CD4-positive, alpha-beta memory T cell (primary cell): ENCODE results near the gene TMEM134. TPM values are rescaled to one million over a fixed set of nuclear protein-coding genes. Genes with fewer than 3 reads are reported as not detected.

Experiments
- CTCF ChIA-PET: fragments of 350-600 bp; sonication (Branson Sonifier 250); formaldehyde crosslinking; loops from one replicate; lab custom pipeline; 2021; ENCODE audit warnings: inconsistent platforms; ENCODE audit not compliant: partially characterized antibody; lab: Charles Lee
- POLR2A ChIA-PET: fragments of 350-600 bp; sonication (Branson Sonifier 250); formaldehyde crosslinking; loops from one replicate; lab custom pipeline; 2021; ENCODE audit not compliant: partially characterized antibody; lab: Charles Lee
- DNase-seq, 5 donors: peaks; one replicate each; pipeline versions ENCODE4 v3.0.0 to v3.0.0-alpha.2; 2020 to 2022; ENCODE audit warnings: mixed read lengths in 1 of 5
- H3K27ac ChIP-seq: one replicate; pipeline ENCODE4 v1.7.0; 2013; ENCODE audit warnings: low read depth, low read length
- H3K27me3 ChIP-seq: 2 replicates; pipeline ENCODE4 v1.7.0; 2013; ENCODE audit warnings: mild to moderate bottlenecking, low read length, moderate library complexity; ENCODE audit not compliant: insufficient read depth
- H3K36me3 ChIP-seq: 2 replicates; pipeline ENCODE4 v1.7.0; 2013; ENCODE audit warnings: mild to moderate bottlenecking, low read length, moderate library complexity; ENCODE audit not compliant: insufficient read depth
- H3K4me1 ChIP-seq: 2 replicates; pipeline ENCODE4 v1.7.0; 2013; ENCODE audit warnings: mild to moderate bottlenecking, low read length, moderate library complexity; ENCODE audit not compliant: insufficient read depth
- H3K4me3 ChIP-seq, 2 donors: one replicate each; pipeline ENCODE4 v1.7.0; 2013; ENCODE audit warnings: low read length in 2 of 2, mild to moderate bottlenecking in 1 of 2
- H3K9me3 ChIP-seq, 2 donors: one replicate each; pipeline ENCODE4 v1.7.0; 2013; ENCODE audit warnings: low read length in 2 of 2, control low read depth in 1 of 2; ENCODE audit not compliant: control insufficient read depth in 1 of 2
- H3K27ac Mint-ChIP-seq, 7 donors: one replicate each; pipeline ENCODE4 v1.8.0; 2020 to 2021; ENCODE audit warnings: mixed read lengths in 7 of 7, mild to moderate bottlenecking in 6 of 7, inconsistent platforms in 3 of 7, moderate library complexity in 3 of 7
- H3K27me3 Mint-ChIP-seq, 2 donors: one replicate each; pipeline ENCODE4 v1.8.0; 2020 to 2021; ENCODE audit warnings: mixed read lengths in 2 of 2
- H3K36me3 Mint-ChIP-seq, 2 donors: one replicate each; pipeline ENCODE4 v1.8.0; 2020 to 2021; ENCODE audit warnings: mixed read lengths in 2 of 2, inconsistent platforms in 1 of 2, mild to moderate bottlenecking in 1 of 2
- H3K4me1 Mint-ChIP-seq, 4 donors: one replicate each; pipeline ENCODE4 v1.8.0; 2020 to 2021; ENCODE audit warnings: mixed read lengths in 4 of 4, mild to moderate bottlenecking in 1 of 4
- H3K4me3 Mint-ChIP-seq, 8 donors: one replicate each; pipeline ENCODE4 v1.8.0; 2020 to 2021; ENCODE audit warnings: mixed read lengths in 8 of 8, mild to moderate bottlenecking in 7 of 8, moderate library complexity in 6 of 8, inconsistent platforms in 3 of 8
- H3K9me3 Mint-ChIP-seq, 8 donors: one replicate each; pipeline ENCODE4 v1.8.0; 2020 to 2021; ENCODE audit warnings: mixed read lengths in 8 of 8, mild to moderate bottlenecking in 5 of 8, inconsistent platforms in 3 of 8, moderate library complexity in 1 of 8
- intact Hi-C: fragments of 100-400 bp; cut with micrococcal nuclease; formaldehyde crosslinking; loops from one replicate; pipeline ENCODE4 v1.15.1; 2023
- polyA plus RNA-seq, 2 donors: library from polyadenylated mRNA; unstranded; fragments of 300-500 nt; fragmentation: Illumina TruSeq; gene quantifications; one replicate each; pipeline ENCODE4 v1.2.3, GENCODE V29; 2021
- total RNA-seq, 2 experiments: library from RNA; stranded (reverse); gene quantifications; one replicate each; pipeline ENCODE4 v1.2.3, GENCODE V29; 2021

Gene TMEM134
- total and polyA plus RNA-seq, 4 experiments from 2014 or later, result 90.1 to 162 (median 126) TPM

- Histone ChIP-seq H3K9me3 (no peaks in the 10 kb centered on the region), H3K27ac (no peak overlapping the region), H3K4me1 (peaks cover 6% of the 10 kb centered on the region), H3K36me3 (no peaks in the 10 kb centered on the region), H3K4me3 (no peak overlapping the region), H3K27me3 (no peaks in the 10 kb centered on the region)
- peaks cover 5 to 14% (median 8%) of the 10 kb centered on the region in 4 donors for H3K4me1 Mint-ChIP-seq
- CTCF ChIA-PET, result no interaction called here
- H3K4me3 Mint-ChIP-seq, result no peak overlapping the region
- intact Hi-C loops, result no loop called here
- H3K27ac Mint-ChIP-seq, result no peak overlapping the region
- DNase-seq, result no peak
- no peaks in the 10 kb centered on the region for H3K9me3 Mint-ChIP-seq
- POLR2A ChIA-PET, result interaction anchor here (0.7 to 30.4 kb wide), 3 partner anchors 12 to 52 kb away, joined by 3 to 900 read pairs (median 7); partner anchors contain the start of genes CORO1B, PPP1CA, PTPRCAP and RPS6KB2
- H3K27me3 Mint-ChIP-seq, result no peaks in the 10 kb centered on the region
- no peaks in the 10 kb centered on the region for H3K36me3 Mint-ChIP-seq
These were observed 15.0 kb downstream of the TMEM134 start for GRCh38 chr11:67453816-67454732.

DNA sequence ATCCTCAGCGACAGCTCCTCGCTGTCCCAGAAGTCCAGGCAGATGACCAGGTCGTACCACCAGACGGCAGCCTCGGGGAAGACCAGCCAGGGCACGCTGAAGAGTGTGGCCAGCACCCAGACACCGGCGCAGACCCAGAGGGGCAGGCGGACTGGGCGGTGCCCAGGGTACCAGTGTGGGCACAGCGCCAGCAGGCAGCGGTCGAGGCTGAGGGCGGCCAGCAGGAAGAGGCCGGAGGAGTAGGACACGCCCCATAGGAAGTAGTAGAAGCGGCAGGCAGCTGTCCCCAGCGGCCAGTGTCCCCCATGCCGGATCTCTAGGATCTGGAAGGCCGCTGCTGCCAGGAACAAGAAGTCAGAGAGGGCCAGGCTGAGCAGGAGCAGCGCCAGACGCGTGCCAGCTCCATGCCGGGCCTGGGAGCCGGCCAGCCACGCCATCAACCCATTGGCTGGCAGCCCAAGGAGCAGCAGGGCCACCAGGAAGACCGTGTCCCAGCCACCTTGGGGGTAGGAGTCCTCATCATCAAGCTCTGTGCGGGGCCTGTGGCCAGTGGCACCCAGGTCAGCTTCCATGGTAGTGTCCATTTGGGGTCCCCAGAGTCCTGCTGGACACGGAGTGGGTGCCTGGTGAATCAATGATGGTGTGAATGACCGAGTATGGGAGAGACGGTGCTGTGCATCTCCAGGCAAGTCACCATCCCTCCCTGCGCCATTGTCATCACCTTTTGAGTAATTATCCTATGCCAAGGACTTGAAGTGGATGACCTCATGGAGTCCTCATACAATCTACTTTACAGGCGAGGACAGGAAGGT, 16.7 kb downstream of the TMEM134 start, which contains the start of gene GPR152:
TSS of gene GPR152 (minus strand) at position 589 of the 812 bp plus-strand sequence. CDS start at position 584, 5 bp downstream.
- ChIA-PET POLR2A (interaction anchor here (1.0 to 30.4 kb wide), 8 partner anchors 8 to 60 kb away, joined by 3 to 900 read pairs (median 4); partner anchors contain the start of genes CORO1B, PPP1CA, PTPRCAP and RAD9A), CTCF (no interaction called here)
- Histone ChIP-seq H3K27ac (no peak within 1 kb of the TSS), H3K27me3 (no peaks in the 10 kb centered on the region), H3K9me3 (no peaks in the 10 kb centered on the region), H3K4me3 (no peak within 1 kb of the TSS), H3K36me3 (no peaks in the 10 kb centered on the region), H3K4me1 (peaks cover 19% of the 10 kb centered on the region)
- DNase-seq, result no peak
- intact Hi-C loops, result no loop called here
- peaks cover 0 to 2% (median 0%) of the 10 kb centered on the region in 8 donors for H3K9me3 Mint-ChIP-seq
- H3K27me3 Mint-ChIP-seq, result no peaks in the 10 kb centered on the region
- H3K36me3 Mint-ChIP-seq, result no peaks in the 10 kb centered on the region
- peak within 1 kb of the TSS in 2 of 7 donors; percentile 22 to 87 for H3K27ac Mint-ChIP-seq
- H3K4me1 Mint-ChIP-seq, result peaks cover 14 to 29% (median 17%) of the 10 kb centered on the region in 4 donors
- H3K4me3 Mint-ChIP-seq, result no peak within 1 kb of the TSS

DNA sequence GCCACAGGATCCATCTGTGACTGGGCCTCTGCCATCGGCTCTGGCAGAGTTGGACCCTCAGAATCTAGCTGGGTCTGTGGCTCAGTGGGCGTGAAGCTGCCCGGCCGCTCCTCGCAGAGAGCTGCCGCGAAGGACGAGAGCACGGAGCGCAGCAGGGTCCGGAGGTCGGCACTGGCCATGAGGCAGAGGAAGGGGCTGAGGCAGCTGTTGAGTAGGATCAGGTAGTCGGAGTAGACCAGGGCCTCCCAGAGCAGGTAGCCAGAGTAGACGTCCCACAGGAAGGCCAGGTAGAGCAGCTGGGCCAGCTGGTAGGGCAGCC, 17.4 kb downstream of the TMEM134 start:
- CTCF ChIA-PET, result no interaction called here

GRCh38 chr11:67450796-67451657, 18.0 kb downstream of the TMEM134 start:
- Mint-ChIP-seq H3K27me3 (no peaks in the 10 kb centered on the region), H3K27ac (peak overlapping the region in 2 of 7 donors; percentile 48 to 87), H3K4me3 (no peak overlapping the region), H3K4me1 (peaks cover 21 to 42% (median 27%) of the 10 kb centered on the region in 4 donors), H3K36me3 (no peaks in the 10 kb centered on the region), H3K9me3 (peaks cover 0 to 2% (median 0%) of the 10 kb centered on the region in 8 donors)
- Histone ChIP-seq H3K9me3 (no peaks in the 10 kb centered on the region), H3K27ac (no peak overlapping the region), H3K36me3 (no peaks in the 10 kb centered on the region), H3K27me3 (no peaks in the 10 kb centered on the region), H3K4me3 (no peak overlapping the region), H3K4me1 (peaks cover 32% of the 10 kb centered on the region)
- intact Hi-C loops, result no loop called here
- DNase-seq, result peak in 1 of 5 donors; percentile 11
- POLR2A ChIA-PET, result interaction anchor here (1.0 to 30.4 kb wide), 11 partner anchors 6 to 59 kb away, joined by 3 to 900 read pairs (median 4); partner anchors contain the start of genes CABP4, CORO1B, GPR152 and PPP1CA
- CTCF ChIA-PET, result interaction anchor here (1.8 kb wide), 1 partner anchor 13 kb away, joined by 8 read pairs; the partner anchor contains the start of gene PTPRCAP

More for the DNA sequence above, 17.4 kb downstream of the TMEM134 start:
- intact Hi-C loops, result no loop called here
- no peak overlapping the region for H3K4me3 ChIP-seq
- H3K9me3 Mint-ChIP-seq, result peaks cover 0 to 2% (median 0%) of the 10 kb centered on the region in 8 donors
- no peaks in the 10 kb centered on the region for H3K27me3 ChIP-seq
- no peaks in the 10 kb centered on the region for H3K9me3 ChIP-seq
- H3K4me1 ChIP-seq, result peaks cover 26% of the 10 kb centered on the region
- peaks cover 16 to 36% (median 22%) of the 10 kb centered on the region in 4 donors for H3K4me1 Mint-ChIP-seq
- no peaks in the 10 kb centered on the region for H3K36me3 ChIP-seq
- POLR2A ChIA-PET, result interaction anchor here (1.0 to 30.4 kb wide), 8 partner anchors 8 to 59 kb away, joined by 3 to 900 read pairs (median 4); partner anchors contain the start of genes CORO1B, PPP1CA, PTPRCAP and RAD9A
- no peak overlapping the region for H3K27ac ChIP-seq
- no peak for DNase-seq
- H3K27me3 Mint-ChIP-seq, result no peaks in the 10 kb centered on the region
- peak overlapping the region in 1 of 7 donors; percentile 87 for H3K27ac Mint-ChIP-seq
- no peak overlapping the region for H3K4me3 Mint-ChIP-seq
- no peaks in the 10 kb centered on the region for H3K36me3 Mint-ChIP-seq

DNA sequence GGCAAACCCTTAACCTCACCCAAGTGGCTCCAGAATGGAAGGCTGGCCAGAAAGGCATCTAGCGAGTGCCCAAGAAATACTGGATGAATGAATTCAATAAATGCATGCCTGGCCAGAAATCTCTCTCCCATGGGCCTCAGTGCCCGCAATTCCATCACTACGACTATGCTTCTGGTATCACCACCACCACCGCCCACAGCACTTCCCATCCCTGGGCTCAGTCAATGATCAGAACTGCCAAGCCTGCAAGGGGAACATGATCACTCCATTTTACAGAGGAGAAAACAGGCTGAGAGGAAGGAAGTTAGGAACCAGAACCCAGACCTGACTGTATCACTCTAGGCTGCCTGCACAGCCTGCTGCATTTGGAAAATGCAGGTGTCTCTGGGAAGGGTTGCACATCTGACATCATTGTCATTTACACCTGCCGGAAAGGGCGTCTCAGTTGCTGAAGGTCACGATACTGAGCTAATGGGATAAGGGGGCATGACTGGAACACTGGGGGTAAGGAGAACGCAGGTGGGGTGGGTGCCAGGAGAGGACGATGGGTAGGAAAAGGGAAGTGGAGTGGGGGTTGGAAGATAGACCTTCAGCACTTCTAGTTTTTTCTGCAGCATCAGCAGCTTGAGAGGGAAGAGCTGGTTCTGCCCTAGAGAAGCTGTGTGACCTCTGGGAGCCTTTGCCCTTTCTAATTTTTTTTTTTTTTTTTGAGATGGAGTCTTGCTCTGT, 19.8 kb downstream of the TMEM134 start:
- POLR2A ChIA-PET, result interaction anchor here (0.9 to 30.4 kb wide), 8 partner anchors 8 to 57 kb away, joined by 3 to 900 read pairs (median 6); partner anchors contain the start of genes CABP4, CORO1B, GPR152 and PPP1CA
- H3K9me3 ChIP-seq, result no peaks in the 10 kb centered on the region
- no peaks in the 10 kb centered on the region for H3K36me3 ChIP-seq
- H3K27me3 ChIP-seq, result no peaks in the 10 kb centered on the region
- no peak overlapping the region for H3K27ac ChIP-seq
- peaks cover 35 to 60% (median 45%) of the 10 kb centered on the region in 4 donors for H3K4me1 Mint-ChIP-seq
- H3K4me3 ChIP-seq, result no peak overlapping the region
- peaks cover 49% of the 10 kb centered on the region for H3K4me1 ChIP-seq
- CTCF ChIA-PET, result interaction anchor here (0.7 to 1.8 kb wide), 5 partner anchors 11 to 98 kb away, joined by 3 to 8 read pairs (median 3); partner anchors contain the start of genes PPP1CA and PTPRCAP
- no peaks in the 10 kb centered on the region for H3K36me3 Mint-ChIP-seq
- peak in 1 of 5 donors; percentile 13 for DNase-seq
- H3K27ac Mint-ChIP-seq, result peak overlapping the region in 4 of 7 donors; percentile 18 to 94 (median 67)
- intact Hi-C loops, result no loop called here
- no peaks in the 10 kb centered on the region for H3K27me3 Mint-ChIP-seq
- peaks cover 0 to 2% (median 0%) of the 10 kb centered on the region in 8 donors for H3K9me3 Mint-ChIP-seq
- peak overlapping the region in 2 of 8 donors; percentile 20 to 31 for H3K4me3 Mint-ChIP-seq
